Loucy (cell line): ENCODE data around the gene NAA11.

Experiments
- H2AFZ ChIP-seq: fragments of 200-600 bp; sonication (generic); 2 replicates; pipeline ENCODE4 v1.6.0; 2016; ENCODE audit warnings: antibody characterized with exemption, mild to moderate bottlenecking, low read length, moderate library complexity
- H3F3A ChIP-seq: fragments of 200-600 bp; 2 replicates; pipeline ENCODE4 v1.6.0; 2016; ENCODE audit warnings: antibody characterized with exemption, low read depth, mild to moderate bottlenecking
- H3K27me3 ChIP-seq: fragments of 200-600 bp; sonication (generic); 2 replicates; pipeline ENCODE4 v1.6.1; 2014; ENCODE audit warnings: low read length, mild to moderate bottlenecking; ENCODE audit not compliant: insufficient read depth, poor library complexity, severe bottlenecking
- H3K36me3 ChIP-seq: fragments of 200-600 bp; sonication (generic); 2 replicates; pipeline ENCODE4 v1.6.1; 2016; ENCODE audit warnings: low read length; ENCODE audit not compliant: insufficient read depth
- H3K4me1 ChIP-seq: fragments of 200-600 bp; sonication (generic); 2 replicates; pipeline ENCODE4 v1.5.1; 2014; ENCODE audit warnings: low read length, mild to moderate bottlenecking; ENCODE audit not compliant: insufficient read depth, poor library complexity, severe bottlenecking
- H3K4me2 ChIP-seq: fragments of 200-600 bp; sonication (generic); 2 replicates; pipeline ENCODE4 v1.6.0; 2014; ENCODE audit warnings: antibody characterized with exemption, low read length, low read depth, mild to moderate bottlenecking; ENCODE audit not compliant: poor library complexity, severe bottlenecking
- H3K4me3 ChIP-seq: fragments of 200-600 bp; sonication (generic); 2 replicates; pipeline ENCODE4 v1.5.1; 2014; ENCODE audit warnings: low read length, mild to moderate bottlenecking, mixed read lengths; ENCODE audit not compliant: poor library complexity, severe bottlenecking
- H3K79me2 ChIP-seq: fragments of 200-600 bp; sonication (generic); 2 replicates; pipeline ENCODE4 v1.6.1; 2014; ENCODE audit warnings: low read length; ENCODE audit not compliant: insufficient read depth
- H3K9ac ChIP-seq: fragments of 200-600 bp; sonication (generic); 2 replicates; pipeline ENCODE4 v1.6.0; 2014; ENCODE audit warnings: mild to moderate bottlenecking, low read depth, low read length, moderate library complexity; ENCODE audit not compliant: poor library complexity, severe bottlenecking
- H3K9me2 ChIP-seq: fragments of 200-600 bp; sonication (generic); replicated peaks from 2 replicates; pipeline ENCODE4 v1.6.1; 2016; ENCODE audit warnings: low read depth, low read length, mixed read lengths
- H3K9me3 ChIP-seq: fragments of 200-600 bp; sonication (generic); 2 replicates; pipeline ENCODE4 v1.6.1; 2014; ENCODE audit warnings: mild to moderate bottlenecking, antibody characterized with exemption, low read length, low read depth; ENCODE audit not compliant: insufficient read depth
- H4K20me1 ChIP-seq: fragments of 200-600 bp; sonication (generic); 2 replicates; pipeline ENCODE4 v1.6.0; 2014; ENCODE audit warnings: antibody characterized with exemption, low read length, mild to moderate bottlenecking; ENCODE audit not compliant: insufficient read depth, poor library complexity, severe bottlenecking
- CTCF ChIP-seq: fragments of 200-600 bp; sonication (generic); conservative IDR thresholded peaks from 2 replicates; pipeline ENCODE4 v1.5.1; 2014; ENCODE audit warnings: mild to moderate bottlenecking, antibody characterized with exemption, low read length
- EZH2phosphoT487 ChIP-seq: fragments of 200-600 bp; IDR thresholded peaks from 2 replicates; pipeline ENCODE4 v1.6.1; 2018; ENCODE audit warnings: antibody characterized with exemption, mild to moderate bottlenecking, moderate library complexity, borderline replicate concordance

NAA11 gene

GRCh38 chr4:79296768-79297428 lies 29.0 kb downstream of the NAA11 start:
- no peaks in the 10 kb centered on the region for H4K20me1 ChIP-seq
- TF ChIP-seq EZH2phosphoT487: no peak
- no peak for TF ChIP-seq CTCF
- no peak overlapping the region for H3K4me3 ChIP-seq
- H3K36me3 ChIP-seq: no peaks in the 10 kb centered on the region
- H3K4me2 ChIP-seq: no peak overlapping the region
- H3K9ac ChIP-seq: no peak overlapping the region
- H3K79me2 ChIP-seq: no peaks in the 10 kb centered on the region
- no peaks in the 10 kb centered on the region for H3K9me2 ChIP-seq
- no peaks in the 10 kb centered on the region for H3K27me3 ChIP-seq
- H2AFZ ChIP-seq: no peak overlapping the region
- no peaks in the 10 kb centered on the region for H3K9me3 ChIP-seq
- H3F3A ChIP-seq: no peaks in the 10 kb centered on the region
- no peaks in the 10 kb centered on the region for H3K4me1 ChIP-seq

DNA sequence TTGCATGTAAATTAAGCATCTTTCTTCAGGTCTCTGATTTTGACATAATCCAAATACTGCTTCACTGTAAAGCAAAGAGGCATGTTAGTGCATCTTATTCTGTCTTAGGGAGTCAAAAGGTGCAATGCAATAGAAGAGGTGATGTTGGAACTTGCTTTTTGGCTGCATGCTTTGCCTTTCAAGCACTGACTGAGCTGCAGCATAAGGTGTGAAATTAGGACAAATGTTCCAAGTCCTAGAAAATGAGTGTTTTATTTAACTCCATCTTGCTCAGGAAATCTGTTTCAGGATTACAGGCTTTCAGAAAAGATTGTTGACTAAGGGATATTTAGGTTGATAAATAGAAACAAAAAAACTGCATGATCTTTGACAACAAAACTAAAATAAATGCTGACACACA lies 30.8 kb downstream of the NAA11 start:
- H3K4me2 ChIP-seq: no peak overlapping the region
- no peaks in the 10 kb centered on the region for H3K27me3 ChIP-seq
- no peak overlapping the region for H3K9ac ChIP-seq
- H3K79me2 ChIP-seq: no peaks in the 10 kb centered on the region
- no peak overlapping the region for H2AFZ ChIP-seq
- H4K20me1 ChIP-seq: no peaks in the 10 kb centered on the region
- TF ChIP-seq EZH2phosphoT487: no peak
- H3K9me3 ChIP-seq: no peaks in the 10 kb centered on the region
- H3K4me3 ChIP-seq: no peak overlapping the region
- H3K4me1 ChIP-seq: no peaks in the 10 kb centered on the region
- H3F3A ChIP-seq: no peaks in the 10 kb centered on the region
- no peaks in the 10 kb centered on the region for H3K36me3 ChIP-seq
- H3K9me2 ChIP-seq: no peaks in the 10 kb centered on the region

DNA sequence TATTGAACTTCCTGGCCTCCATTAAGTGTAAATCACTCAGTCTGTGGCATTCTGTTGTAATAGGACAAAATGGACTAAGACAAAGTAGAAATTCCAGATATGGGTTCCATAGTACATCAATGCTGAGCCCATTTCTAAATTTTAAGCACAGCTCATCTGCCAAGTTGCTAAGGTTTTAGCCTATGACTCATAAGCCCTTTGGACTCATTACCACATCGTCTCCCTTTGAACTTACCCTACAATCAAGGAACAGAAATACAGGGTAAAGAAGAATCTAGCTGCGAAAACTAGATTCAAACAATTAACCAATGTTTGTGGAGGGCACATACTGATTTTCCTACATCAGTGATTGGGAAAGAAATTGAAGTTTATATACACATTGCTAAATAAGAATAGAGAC lies 31.8 kb downstream of the NAA11 start:
- Histone ChIP-seq H4K20me1 (no peaks in the 10 kb centered on the region), H2AFZ (no peak overlapping the region), H3K79me2 (no peaks in the 10 kb centered on the region), H3K9ac (no peak overlapping the region), H3K9me3 (no peaks in the 10 kb centered on the region), H3K4me1 (no peaks in the 10 kb centered on the region), H3K4me3 (no peak overlapping the region), H3F3A (no peaks in the 10 kb centered on the region), H3K9me2 (no peaks in the 10 kb centered on the region), H3K27me3 (no peaks in the 10 kb centered on the region), H3K4me2 (no peak overlapping the region), H3K36me3 (no peaks in the 10 kb centered on the region)
- no peak for TF ChIP-seq EZH2phosphoT487
- no peak for TF ChIP-seq CTCF

GRCh38 chr4:79292008-79292407 lies 33.9 kb downstream of the NAA11 start:
- no peak overlapping the region for H3K9ac ChIP-seq
- TF ChIP-seq EZH2phosphoT487 (no peak), CTCF (no peak)
- H3K9me3 ChIP-seq: no peaks in the 10 kb centered on the region
- no peak overlapping the region for H2AFZ ChIP-seq
- peaks cover 6% of the 10 kb centered on the region for H3K4me1 ChIP-seq
- H4K20me1 ChIP-seq: no peaks in the 10 kb centered on the region
- no peaks in the 10 kb centered on the region for H3K27me3 ChIP-seq
- H3K4me3 ChIP-seq: no peak overlapping the region
- no peaks in the 10 kb centered on the region for H3K36me3 ChIP-seq
- H3K9me2 ChIP-seq: no peaks in the 10 kb centered on the region
- no peaks in the 10 kb centered on the region for H3F3A ChIP-seq
- H3K4me2 ChIP-seq: no peak overlapping the region
- no peaks in the 10 kb centered on the region for H3K79me2 ChIP-seq
